GM19438 (cell line): ENCODE results near the gene ASXL1.
"Not testable (repeated sequence)": the region's sequence is repeated elsewhere in the genome, so short reads cannot be mapped to it uniquely, and the experiment has no call there.

ENCODE experiments used
- ATAC-seq: cut with Tn5 transposase; IDR thresholded peaks from one replicate; pipeline ENCODE4 v1.9.1; 2021; ENCODE audit warnings: low read depth; ENCODE audit not compliant: unreplicated experiment

ASXL1 gene

GRCh38 chr20:32357869-32358631 lies at the start of gene ASXL1:
ASXL1 (plus strand) TSS chr20:32358331; CDS start chr20:32358776, 445 bp downstream.
- ATAC-seq = peak; percentile 80

GRCh38 chr20:32312718-32313424 lies 45.3 kb upstream of the ASXL1 start:
- ATAC-seq = no peak

GRCh38 chr20:32314768-32315167 lies 43.4 kb upstream of the ASXL1 start:
- ATAC-seq = no peak

GRCh38 chr20:32315399-32315798 lies 42.7 kb upstream of the ASXL1 start:
- no peak for ATAC-seq

- no peak for ATAC-seq
These were observed 42.2 kb upstream of the ASXL1 start for GRCh38 chr20:32315891-32316290.

- ATAC-seq = no peak
These were observed 41.5 kb upstream of the ASXL1 start for GRCh38 chr20:32316667-32317066.

- no peak for ATAC-seq
These were observed 39.0 kb upstream of the ASXL1 start for GRCh38 chr20:32319100-32319499.

GRCh38 chr20:32320305-32320704 lies 37.8 kb upstream of the ASXL1 start:
- ATAC-seq = no peak

GRCh38 chr20:32321390-32321789 lies 36.7 kb upstream of the ASXL1 start:
- ATAC-seq = no peak

- not testable (repeated sequence) for ATAC-seq
These were observed 35.9 kb upstream of the ASXL1 start for GRCh38 chr20:32322260-32322659.

GRCh38 chr20:32323761-32324160 lies 34.4 kb upstream of the ASXL1 start:
- ATAC-seq = not testable (repeated sequence)

- ATAC-seq = no peak
These were observed 32.2 kb upstream of the ASXL1 start for GRCh38 chr20:32325706-32326503.

- ATAC-seq = no peak
These were observed 31.7 kb upstream of the ASXL1 start for GRCh38 chr20:32326504-32326845.

- no peak for ATAC-seq
These were observed 30.9 kb upstream of the ASXL1 start for GRCh38 chr20:32327087-32327681.

GRCh38 chr20:32329817-32330554 lies 28.1 kb upstream of the ASXL1 start:
- no peak for ATAC-seq

GRCh38 chr20:32330555-32330897 lies 27.6 kb upstream of the ASXL1 start:
- ATAC-seq = no peak

GRCh38 chr20:32332614-32333013 lies 25.5 kb upstream of the ASXL1 start:
- ATAC-seq = no peak

GRCh38 chr20:32333181-32333987 lies 24.7 kb upstream of the ASXL1 start:
- peak; percentile 57 for ATAC-seq
